GM19452 (cell line): Measurements from ENCODE around the gene PRKCE.

Experiments
- ATAC-seq: cut with Tn5 transposase; IDR thresholded peaks from one replicate; pipeline ENCODE4 v1.9.1; 2021; ENCODE audit not compliant: unreplicated experiment

PRKCE gene

DNA sequence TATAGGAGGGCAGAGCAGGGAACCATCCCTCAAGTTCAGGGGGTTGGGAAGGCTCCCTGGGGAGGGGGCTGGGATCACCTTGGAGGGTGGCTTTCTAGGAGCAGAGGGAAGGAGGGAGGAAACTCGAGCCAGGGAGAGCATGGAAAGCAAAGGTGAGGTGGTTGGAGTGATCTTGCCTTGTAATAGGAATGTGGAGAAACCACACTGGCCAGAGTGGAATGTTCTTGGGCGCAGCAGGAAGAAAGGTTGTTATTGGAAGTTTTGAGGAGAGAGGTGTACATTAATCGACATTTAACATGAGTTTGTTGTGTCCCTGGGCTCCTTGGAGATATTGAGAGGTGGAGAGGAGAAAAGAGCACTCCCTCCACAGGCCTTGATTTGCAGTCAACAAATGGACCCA is 272.2 kb downstream of the PRKCE start:
- no peak for ATAC-seq

- no peak for ATAC-seq
Measured at GRCh38 chr2:45925026-45925425, 273.6 kb downstream of the PRKCE start.

DNA sequence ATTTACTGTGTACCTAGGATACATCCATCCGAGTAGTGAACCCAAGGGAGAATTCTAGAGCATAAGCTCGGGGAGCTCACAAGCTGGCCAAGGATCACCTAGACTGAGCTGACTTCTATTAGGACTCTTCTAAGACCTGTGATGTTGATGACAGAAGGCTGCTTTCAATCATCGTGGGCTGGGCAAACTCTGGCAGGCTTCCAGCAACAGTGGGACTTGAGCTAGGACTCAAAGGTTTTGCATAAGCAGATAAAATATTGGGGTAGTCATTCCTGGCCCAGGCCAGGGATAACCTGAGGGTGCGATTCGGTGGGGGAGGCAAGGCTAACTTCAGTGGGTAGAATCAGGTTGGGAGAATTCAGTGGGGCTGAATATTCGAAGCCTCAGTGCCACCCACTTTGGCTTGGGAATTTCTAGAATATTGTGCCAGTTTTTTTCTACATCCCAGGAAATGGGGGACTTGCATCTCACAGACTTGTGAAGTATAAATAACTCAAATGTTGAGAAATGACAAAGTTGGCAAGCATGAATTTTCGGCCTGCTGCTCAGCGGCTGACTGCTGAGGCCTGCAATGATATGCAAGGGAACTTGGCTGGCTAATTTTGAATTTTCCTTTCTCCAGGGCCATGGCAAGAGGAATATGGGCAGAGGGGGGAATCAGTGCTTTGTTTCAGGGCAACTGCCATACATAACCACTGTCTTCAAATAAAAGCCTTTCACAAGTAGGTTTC is 274.3 kb downstream of the PRKCE start:
- ATAC-seq = no peak

- no peak for ATAC-seq
Measured at GRCh38 chr2:45928946-45929345, 277.5 kb downstream of the PRKCE start.

GRCh38 chr2:45929674-45930395 is 278.4 kb downstream of the PRKCE start:
- ATAC-seq = no peak

DNA sequence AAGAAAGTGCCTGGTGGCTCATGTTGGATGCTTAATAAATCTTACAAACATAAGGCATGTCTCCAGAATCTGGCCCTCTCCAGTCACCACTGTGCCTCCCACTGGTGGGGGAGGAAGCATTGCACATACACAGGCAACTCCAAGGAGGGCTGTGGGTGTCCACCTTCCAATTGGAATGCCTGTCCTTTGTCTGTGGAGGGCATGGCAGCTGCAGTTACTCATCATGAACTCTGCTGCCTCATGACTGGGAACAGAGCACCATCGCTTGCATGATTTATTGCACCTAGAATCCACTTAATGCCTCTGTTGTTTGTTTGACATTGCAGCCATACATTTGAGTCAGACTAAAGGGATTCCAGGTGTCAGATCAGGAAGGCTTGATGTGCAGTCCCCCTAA is 278.9 kb downstream of the PRKCE start:
- no peak for ATAC-seq

DNA sequence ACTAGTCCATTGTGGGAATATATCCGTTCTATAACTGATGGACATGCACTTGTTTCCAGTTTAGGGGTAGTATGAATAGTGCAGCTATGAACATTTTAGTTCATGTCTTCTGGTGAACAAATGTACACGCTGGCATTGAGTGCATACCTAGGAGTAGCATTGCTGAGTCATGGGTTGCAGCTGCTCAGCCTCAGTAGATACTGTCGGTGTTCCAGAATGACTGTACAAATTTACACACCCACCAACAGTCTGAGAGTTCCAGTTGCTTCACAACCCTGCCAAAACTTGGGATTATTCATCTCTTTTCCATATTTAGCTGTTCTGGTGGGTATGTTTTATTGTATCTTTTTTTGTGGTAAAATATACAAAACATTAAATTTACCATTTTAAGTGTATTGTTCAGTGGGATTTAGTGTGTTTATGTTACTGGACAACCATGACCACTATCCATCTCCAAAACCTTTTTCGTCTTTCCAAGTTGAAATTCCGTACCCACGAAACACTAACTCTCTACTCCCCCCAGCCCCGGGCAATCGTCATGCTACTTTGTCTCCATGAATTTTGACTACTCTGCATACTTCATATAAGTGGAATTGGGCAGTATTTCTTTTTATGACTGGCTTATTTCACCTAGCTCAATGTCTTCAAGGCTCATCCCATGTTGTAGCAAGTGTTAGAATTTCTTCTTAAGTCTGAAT is 281.0 kb downstream of the PRKCE start:
- no peak for ATAC-seq

DNA sequence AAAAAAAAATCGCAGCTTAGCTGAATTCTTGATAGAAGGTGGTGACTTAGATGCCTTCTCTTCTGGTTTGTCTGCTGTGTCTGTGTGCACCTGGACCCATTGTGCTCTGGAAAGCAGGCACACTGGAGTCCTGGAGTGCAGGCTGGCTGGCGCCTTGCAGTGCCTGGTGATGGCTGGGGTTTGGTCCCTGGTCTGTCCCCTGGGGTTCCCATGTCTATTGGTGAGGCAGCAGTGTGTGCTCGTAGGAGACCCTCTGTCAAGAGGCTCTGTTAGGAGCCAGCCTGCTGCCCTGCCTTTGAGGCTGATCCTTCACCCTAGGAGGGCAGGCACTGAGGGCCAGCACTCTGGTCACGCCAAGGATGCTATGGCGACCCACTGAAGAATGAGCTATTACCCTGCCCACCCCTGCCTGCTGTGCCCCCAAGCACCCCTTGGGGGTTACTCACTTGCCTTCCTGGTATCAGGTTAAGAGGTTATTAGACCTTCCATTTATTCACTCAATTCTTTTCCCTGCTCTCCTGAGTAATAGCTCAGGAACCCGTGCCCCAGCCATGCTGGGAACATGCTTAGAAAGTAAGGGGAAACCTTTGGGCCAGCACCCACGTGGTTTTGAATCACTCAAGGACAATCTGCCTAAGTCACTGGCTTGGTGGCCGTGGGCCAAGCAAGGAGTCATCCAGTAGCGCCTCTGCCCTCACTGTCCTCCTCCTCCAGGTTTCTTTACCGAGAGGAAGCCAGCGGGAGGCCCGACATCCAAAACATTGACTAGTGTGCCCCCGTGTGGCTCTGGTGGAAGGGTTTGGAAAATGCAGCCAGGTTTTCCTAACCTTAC is 284.5 kb downstream of the PRKCE start:
- ATAC-seq = no peak

DNA sequence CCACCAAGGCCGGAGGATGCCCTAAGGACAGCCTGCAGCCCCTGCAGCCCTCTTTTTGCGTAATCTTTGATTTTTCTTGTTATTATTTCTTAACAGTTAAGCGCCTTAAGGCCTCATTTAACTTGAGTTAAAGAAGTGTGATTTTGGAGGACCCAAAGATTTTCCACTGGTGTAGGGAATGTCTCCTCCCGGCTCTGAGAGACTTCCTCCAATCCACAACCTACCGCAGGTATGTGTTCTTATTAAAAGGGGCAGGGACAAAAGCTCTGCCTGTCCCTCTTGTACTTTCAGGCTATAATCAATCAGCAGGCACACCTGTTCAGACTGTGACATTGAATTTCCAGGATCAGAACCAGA is 285.1 kb downstream of the PRKCE start:
- no peak for ATAC-seq

DNA sequence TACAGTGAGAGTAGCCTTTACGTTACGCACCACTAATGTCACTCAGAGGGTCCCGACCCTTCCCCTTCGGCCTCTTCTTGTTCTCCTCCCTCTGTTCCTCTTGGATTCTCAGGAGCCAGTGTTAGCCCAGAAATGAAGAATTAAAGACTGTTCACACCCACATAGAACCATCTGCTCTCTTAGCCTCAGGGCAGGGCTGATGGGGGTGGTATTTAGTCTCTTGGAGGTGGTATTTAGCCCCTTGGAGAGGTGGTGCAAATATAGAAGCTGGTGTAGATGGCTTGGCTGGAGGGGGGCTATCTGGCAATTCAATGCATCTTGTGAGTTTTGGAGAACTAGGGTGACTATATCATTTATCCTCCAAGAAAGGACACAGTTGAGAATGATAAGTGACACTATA is 286.5 kb downstream of the PRKCE start:
- ATAC-seq = no peak

- ATAC-seq = no peak
Measured at GRCh38 chr2:45938649-45939511, 287.4 kb downstream of the PRKCE start.

GRCh38 chr2:45941531-45942236 is 290.2 kb downstream of the PRKCE start:
- no peak for ATAC-seq

- ATAC-seq = no peak
Measured at GRCh38 chr2:45942237-45942738, 290.8 kb downstream of the PRKCE start.

DNA sequence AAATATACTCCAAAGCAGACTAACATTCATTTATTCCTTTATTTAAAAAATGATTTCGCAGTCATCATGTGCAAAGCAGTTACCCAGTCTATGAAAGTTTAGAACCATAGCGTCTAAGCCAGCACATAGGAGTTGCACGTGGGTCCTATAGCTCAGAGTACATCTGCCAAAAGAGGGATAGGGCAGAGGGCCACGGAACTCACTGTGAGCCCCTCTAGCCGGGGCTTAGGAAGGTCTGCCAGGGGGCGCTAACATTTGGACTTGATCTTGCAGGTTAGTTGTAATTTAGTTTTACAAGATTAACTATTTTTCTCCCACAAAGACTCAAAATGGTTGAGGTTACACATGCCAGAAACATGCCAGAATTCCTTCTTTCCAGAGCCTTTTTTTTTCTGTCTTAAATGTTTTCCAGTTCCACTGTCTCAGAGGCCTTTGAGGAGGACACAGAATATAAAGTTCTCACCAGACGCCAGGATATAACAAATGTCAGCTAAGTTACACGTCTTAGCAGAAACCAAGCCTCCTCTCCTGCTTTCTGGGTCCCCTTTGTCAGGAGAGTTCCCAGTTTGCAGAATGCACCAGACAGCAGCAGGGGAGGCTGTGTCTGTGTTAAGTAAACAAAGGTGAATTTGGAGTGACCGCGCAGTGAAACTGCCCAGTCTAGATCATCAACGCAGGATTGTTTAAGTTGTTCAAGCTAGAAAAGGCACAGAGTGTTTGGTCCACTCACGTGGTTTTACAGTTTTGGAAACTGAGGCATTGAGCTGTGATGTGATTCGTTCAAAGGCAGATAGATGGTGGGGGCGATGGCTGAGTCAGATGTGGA is 292.0 kb downstream of the PRKCE start:
- ATAC-seq = no peak

DNA sequence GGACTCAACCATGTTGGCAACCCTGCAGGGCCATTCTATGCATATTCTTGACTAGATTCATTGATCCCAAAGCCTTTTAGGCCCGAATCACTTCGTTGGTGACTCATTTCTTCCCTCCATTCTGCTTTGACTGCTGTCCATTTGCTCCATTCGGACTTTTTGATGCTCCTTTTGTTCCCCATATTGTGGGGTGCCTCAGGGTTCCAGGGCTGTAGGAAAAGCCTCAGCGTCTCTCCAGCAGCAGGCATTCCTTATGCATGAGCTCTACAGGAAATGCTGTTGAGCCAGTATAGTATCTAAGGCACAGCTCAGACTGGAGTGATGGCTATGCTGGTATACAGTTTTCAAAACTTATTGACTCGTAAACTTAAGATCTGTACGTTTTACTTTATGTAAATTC is 292.6 kb downstream of the PRKCE start:
- no peak for ATAC-seq

DNA sequence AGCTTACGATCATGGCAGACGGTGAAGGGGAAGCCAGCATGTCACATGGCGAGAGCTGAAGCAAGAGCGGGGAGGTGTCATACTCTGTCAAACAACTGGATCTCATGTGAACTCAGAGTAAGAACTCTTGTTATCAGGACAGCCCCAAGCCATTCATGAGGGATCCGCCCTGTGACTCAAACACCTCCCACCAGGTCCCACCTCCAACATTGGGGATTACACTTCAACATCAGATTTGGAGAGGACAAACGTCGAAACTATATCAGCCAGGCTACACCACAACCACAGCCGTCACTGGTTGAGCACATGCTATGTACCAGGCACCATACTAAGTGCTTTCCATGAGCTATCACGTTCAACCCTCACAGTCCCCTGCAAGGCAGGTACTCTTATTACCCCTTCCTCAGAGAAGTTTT is 293.8 kb downstream of the PRKCE start:
- no peak for ATAC-seq

DNA sequence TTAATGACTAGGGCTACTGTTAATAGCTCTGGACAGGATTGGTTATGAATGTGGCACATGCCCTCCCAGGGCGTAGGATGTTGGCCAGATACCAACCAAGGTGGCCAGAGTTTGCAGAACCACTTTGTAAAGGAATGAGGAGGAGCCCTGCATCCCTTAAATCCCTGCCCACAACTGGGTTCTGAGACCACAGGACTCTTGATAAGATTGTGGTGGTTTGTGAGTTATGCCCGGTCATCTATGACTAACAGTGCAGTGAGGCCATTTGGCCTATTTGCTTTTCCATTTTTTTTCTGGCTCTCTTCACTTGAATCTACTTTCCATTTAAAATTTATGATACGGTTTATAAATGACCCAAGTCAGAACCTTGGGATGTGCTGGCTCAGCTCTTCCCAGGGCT is 294.5 kb downstream of the PRKCE start:
- no peak for ATAC-seq

GRCh38 chr2:45950606-45951005 is 299.1 kb downstream of the PRKCE start:
- no peak for ATAC-seq
